GM10248 (cell line): Measurements from ENCODE around the gene SCMH1.

ENCODE experiments used
- CTCF ChIA-PET: fragments of 300-600 bp; sonication (Branson Sonifier 250); formaldehyde crosslinking; extraction: SDS; loops from one replicate; lab custom pipeline; 2021; ENCODE audit warnings: antibody characterized with exemption; lab: Yijun Ruan, JAX
- POLR2A ChIA-PET: fragments of 350-650 bp; sonication (Branson Sonifier 250); formaldehyde crosslinking; extraction: SDS; loops from one replicate; lab custom pipeline; 2020; ENCODE audit warnings: antibody characterized with exemption; lab: Yijun Ruan, JAX
- DNase-seq: peaks from one replicate; pipeline ENCODE4 v3.0.0; 2012; ENCODE audit errors: extremely low spot score
- TF ChIP-seq, protein P1 (sequence below): IDR thresholded peaks from 2 replicates; pipeline ENCODE4 v1.5.1; 2012; ENCODE audit warnings: mild to moderate bottlenecking, low read depth; ENCODE audit errors: extremely low read depth, missing control alignments, control extremely low read depth

The SCMH1 gene

DNA sequence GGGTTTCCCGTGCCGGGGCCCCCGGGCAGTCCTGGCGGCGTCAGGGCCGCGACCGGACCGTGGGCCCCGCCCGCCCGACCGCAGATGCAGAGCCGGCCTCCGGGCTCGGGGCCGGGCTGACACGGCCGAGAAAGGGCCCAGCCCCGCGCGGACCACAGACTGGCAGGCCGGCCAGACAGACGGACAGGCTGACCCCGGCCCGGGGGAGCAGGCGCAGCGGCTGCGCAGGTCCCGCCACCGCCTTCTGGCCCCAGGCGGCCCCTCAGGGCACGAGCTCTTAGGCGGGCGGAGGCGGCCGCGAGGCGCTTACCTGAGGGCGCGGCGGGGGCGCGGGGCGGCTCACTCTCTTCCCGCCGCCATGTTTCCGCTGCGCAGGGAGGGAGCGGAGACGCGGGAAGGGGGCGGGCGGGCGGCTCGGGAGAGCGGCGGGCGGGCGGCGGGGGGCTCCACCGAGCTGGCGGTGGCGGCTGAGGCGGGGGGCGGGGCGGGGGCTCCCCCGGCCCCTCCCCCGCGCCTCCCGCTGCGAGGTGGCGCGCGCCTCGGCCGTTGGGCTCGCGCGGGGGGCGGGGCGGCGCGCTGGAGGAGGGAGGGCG is at the start of gene SCMH1:
Gene SCMH1 (minus strand): TSS at position 558 of the 593 bp plus-strand sequence. CDS start 56,173 bp downstream, outside the sequence.
- CTCF ChIA-PET: interaction anchor here (2.1 to 2.4 kb wide), 2 partner anchors 23 to 26 kb away, joined by 4 to 6 read pairs; no protein-coding TSS in a partner anchor
- POLR2A ChIA-PET: no interaction called here

DNA sequence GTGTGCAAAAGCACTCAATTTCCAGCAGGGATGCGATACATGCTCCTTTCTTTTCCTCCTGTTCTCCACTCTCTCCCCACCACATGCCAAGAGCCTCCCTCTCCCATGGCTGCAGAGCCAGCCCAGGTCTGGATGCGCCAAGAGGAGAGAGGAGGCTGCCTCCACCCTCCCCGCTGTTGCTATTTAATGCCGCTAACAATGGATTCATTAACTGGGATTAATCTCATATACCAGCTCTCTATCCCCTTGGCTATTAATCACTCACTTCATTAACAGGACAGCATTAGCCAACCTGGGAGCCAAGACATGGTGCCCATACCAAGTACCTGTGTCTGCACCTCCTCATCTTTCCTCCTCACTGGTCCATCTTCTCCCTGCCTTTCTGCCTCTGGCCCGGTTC is 49.1 kb upstream of the SCMH1 start:
- CTCF ChIA-PET: interaction anchor here (1.1 kb wide), 1 partner anchor 126 kb away, joined by 3 read pairs; no protein-coding TSS in a partner anchor
- DNase-seq: no peak
- POLR2A ChIA-PET: no interaction called here
- TF ChIP-seq, protein P1, sequence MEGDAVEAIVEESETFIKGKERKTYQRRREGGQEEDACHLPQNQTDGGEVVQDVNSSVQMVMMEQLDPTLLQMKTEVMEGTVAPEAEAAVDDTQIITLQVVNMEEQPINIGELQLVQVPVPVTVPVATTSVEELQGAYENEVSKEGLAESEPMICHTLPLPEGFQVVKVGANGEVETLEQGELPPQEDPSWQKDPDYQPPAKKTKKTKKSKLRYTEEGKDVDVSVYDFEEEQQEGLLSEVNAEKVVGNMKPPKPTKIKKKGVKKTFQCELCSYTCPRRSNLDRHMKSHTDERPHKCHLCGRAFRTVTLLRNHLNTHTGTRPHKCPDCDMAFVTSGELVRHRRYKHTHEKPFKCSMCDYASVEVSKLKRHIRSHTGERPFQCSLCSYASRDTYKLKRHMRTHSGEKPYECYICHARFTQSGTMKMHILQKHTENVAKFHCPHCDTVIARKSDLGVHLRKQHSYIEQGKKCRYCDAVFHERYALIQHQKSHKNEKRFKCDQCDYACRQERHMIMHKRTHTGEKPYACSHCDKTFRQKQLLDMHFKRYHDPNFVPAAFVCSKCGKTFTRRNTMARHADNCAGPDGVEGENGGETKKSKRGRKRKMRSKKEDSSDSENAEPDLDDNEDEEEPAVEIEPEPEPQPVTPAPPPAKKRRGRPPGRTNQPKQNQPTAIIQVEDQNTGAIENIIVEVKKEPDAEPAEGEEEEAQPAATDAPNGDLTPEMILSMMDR: no peak

More for the DNA sequence above, at the start of gene SCMH1:
- TF ChIP-seq, protein P1: no peak
- peak; percentile 84 for DNase-seq

DNA sequence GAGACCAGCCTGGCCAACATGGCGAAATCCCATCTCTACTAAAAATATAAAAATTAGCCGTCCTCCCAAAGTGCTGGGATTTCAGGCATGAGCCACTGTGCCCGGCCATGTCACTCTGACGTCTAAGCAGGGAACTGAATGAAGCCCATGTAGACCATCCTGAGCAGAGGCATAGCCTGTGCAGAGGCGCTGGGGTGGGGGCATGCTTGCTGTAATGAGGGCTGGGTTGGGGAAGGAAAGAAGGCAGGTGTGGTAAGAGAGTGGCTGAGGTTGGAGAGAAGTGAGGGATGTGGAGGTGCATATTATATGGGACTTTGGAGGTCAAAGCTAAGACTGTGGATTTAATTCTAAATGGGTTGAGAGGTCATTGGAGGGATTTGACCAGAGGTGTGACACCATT is 47.1 kb upstream of the SCMH1 start:
- TF ChIP-seq, protein P1: no peak

DNA sequence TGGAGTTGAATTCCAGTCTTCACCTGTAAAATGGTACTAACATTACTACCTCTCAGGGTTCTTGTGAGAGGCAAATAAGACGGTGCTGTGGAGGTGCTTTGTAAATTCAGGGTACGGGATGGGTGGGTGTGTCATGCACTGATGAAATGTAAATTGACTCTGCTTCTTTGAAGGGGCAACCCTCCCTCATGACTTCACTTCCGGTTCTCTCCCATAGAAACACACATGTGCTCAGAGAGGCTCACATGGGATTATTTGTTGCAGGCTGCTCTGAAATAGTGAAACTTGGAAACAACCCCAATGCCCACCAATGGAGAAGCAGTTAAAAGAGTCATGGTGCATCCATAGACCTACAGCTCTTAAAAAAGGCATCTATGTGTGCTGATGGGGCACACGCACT is 44.9 kb upstream of the SCMH1 start:
- TF ChIP-seq, protein P1: no peak
- ChIA-PET POLR2A (no interaction called here), CTCF (interaction anchor here (1.2 kb wide), 1 partner anchor 145 kb away, joined by 3 read pairs; no protein-coding TSS in a partner anchor)
- DNase-seq: no peak

More for the DNA sequence above, 47.1 kb upstream of the SCMH1 start:
- no peak for DNase-seq
- ChIA-PET POLR2A (no interaction called here), CTCF (interaction anchor here (0.7 to 2.3 kb wide), 7 partner anchors 9 to 203 kb away, joined by 3 to 5 read pairs (median 3); no protein-coding TSS in a partner anchor)

DNA sequence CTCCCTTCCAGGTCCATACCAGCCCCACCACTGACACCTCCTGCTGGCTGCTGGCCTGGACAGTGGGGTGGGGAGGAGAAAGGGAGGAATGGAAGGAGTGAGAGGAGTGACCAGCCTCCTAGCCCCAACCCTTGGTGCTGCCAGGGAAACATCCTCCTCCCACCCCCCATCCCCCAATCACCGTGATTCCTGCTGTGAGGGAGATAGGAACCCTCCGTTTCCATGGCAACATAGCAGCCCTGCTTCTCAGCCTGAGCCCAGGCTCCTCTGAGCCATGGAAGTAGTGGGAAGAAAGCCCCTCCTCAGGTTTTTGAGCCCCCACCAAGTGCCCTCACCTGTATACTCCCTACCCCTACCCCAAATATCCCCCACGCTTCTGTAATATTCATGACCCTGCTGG is 44.4 kb upstream of the SCMH1 start:
- CTCF ChIA-PET: interaction anchor here (1.3 kb wide), 1 partner anchor 36 kb away, joined by 3 read pairs; no protein-coding TSS in a partner anchor
- TF ChIP-seq, protein P1: no peak
- no peak for DNase-seq
- POLR2A ChIA-PET: no interaction called here

DNA sequence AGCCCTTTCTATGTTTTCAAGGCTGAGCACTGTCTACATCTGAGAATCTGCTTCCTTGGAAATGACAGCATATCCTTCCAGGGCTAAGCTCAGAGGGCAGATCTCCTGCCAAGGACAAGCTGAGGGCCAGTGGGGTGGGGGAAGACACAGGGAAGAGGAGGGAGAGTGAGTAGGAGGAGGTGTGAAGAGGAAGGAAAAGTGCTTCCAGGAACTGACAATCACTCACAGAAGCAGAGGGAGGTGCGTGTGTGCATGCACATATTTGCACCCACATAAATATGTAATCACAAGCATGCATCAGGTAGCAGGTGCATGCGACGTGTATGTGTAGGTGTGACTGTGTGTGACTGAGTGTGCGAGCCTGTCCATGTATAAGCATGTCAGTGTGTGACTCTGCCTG is 43.7 kb upstream of the SCMH1 start:
- TF ChIP-seq, protein P1: no peak
- DNase-seq: no peak
- CTCF ChIA-PET: interaction anchor here (1.3 kb wide), 1 partner anchor 37 kb away, joined by 3 read pairs; no protein-coding TSS in a partner anchor

More for the DNA sequence above, 43.7 kb upstream of the SCMH1 start:
- POLR2A ChIA-PET: no interaction called here
